Measurements from ENCODE around the gene RAB11FIP4.

Gene RAB11FIP4

GRCh38 chr17:31530391-31530985 lies 139.0 kb downstream of the RAB11FIP4 start:
- no peak for DNase-seq (ENCODE audit: low spot score)
- in situ Hi-C loops (cut with MboI; ENCODE audit: low pct_unique_long_range_greater_than_20kb, low sequenced_read_pairs, unreplicated experiment) = loop anchor here (10.0 kb wide), 1 partner anchor 314 kb away; no protein-coding TSS in a partner anchor
- TF ChIP-seq CTCF (IDR thresholded peaks at IDR 0.05; ENCODE audit: extremely low read depth, insufficient read depth, missing control alignments) = no peak

GRCh38 chr17:31531336-31531980 lies 140.0 kb downstream of the RAB11FIP4 start:
- TF ChIP-seq CTCF (IDR thresholded peaks at IDR 0.05; ENCODE audit: extremely low read depth, insufficient read depth, missing control alignments) = no peak
- no peak for DNase-seq (ENCODE audit: low spot score)
- in situ Hi-C loops (cut with MboI; ENCODE audit: low pct_unique_long_range_greater_than_20kb, low sequenced_read_pairs, unreplicated experiment) = loop anchor here (10.0 kb wide), 1 partner anchor 313 kb away; no protein-coding TSS in a partner anchor

- TF ChIP-seq CTCF (IDR thresholded peaks at IDR 0.05; ENCODE audit: extremely low read depth, insufficient read depth, missing control alignments) = no peak
- in situ Hi-C loops (cut with MboI; ENCODE audit: low pct_unique_long_range_greater_than_20kb, low sequenced_read_pairs, unreplicated experiment) = loop anchor here (10.0 kb wide), 1 partner anchor 313 kb away; no protein-coding TSS in a partner anchor
- no peak for DNase-seq (ENCODE audit: low spot score)
Measured at GRCh38 chr17:31532081-31532480, 140.6 kb downstream of the RAB11FIP4 start.

- no peak for TF ChIP-seq CTCF (IDR thresholded peaks at IDR 0.05; ENCODE audit: extremely low read depth, insufficient read depth, missing control alignments)
- no peak for DNase-seq (ENCODE audit: low spot score)
- in situ Hi-C loops (cut with MboI; ENCODE audit: low pct_unique_long_range_greater_than_20kb, low sequenced_read_pairs, unreplicated experiment) = loop anchor here (10.0 kb wide), 1 partner anchor 312 kb away; no protein-coding TSS in a partner anchor
Measured at GRCh38 chr17:31532526-31532925, 141.1 kb downstream of the RAB11FIP4 start.

GRCh38 chr17:31533546-31534155 lies 142.2 kb downstream of the RAB11FIP4 start:
- peak; percentile 39 for DNase-seq (ENCODE audit: low spot score)
- in situ Hi-C loops (cut with MboI; ENCODE audit: low pct_unique_long_range_greater_than_20kb, low sequenced_read_pairs, unreplicated experiment) = loop anchor here (10.0 kb wide), 1 partner anchor 311 kb away; no protein-coding TSS in a partner anchor
- peak; percentile 54 for TF ChIP-seq CTCF (IDR thresholded peaks at IDR 0.05; ENCODE audit: extremely low read depth, insufficient read depth, missing control alignments)

GRCh38 chr17:31534223-31534888 lies 142.9 kb downstream of the RAB11FIP4 start:
- DNase-seq (ENCODE audit: low spot score) = no peak
- TF ChIP-seq CTCF (IDR thresholded peaks at IDR 0.05; ENCODE audit: extremely low read depth, insufficient read depth, missing control alignments) = no peak
- in situ Hi-C loops (cut with MboI; ENCODE audit: low pct_unique_long_range_greater_than_20kb, low sequenced_read_pairs, unreplicated experiment) = loop anchor here (10.0 kb wide), 1 partner anchor 310 kb away; no protein-coding TSS in a partner anchor
